ENCODE data around the gene NT5E. TPM values are rescaled to one million over a fixed set of nuclear protein-coding genes. Genes with fewer than 3 reads are reported as not detected.
A peak's percentile ranks its signal among the peaks of the same experiment; 100 is the strongest.

Gene NT5E
- total and polyA plus RNA-seq, 4 donors, result 3.2 to 13.9 (median 8.5) TPM

DNA sequence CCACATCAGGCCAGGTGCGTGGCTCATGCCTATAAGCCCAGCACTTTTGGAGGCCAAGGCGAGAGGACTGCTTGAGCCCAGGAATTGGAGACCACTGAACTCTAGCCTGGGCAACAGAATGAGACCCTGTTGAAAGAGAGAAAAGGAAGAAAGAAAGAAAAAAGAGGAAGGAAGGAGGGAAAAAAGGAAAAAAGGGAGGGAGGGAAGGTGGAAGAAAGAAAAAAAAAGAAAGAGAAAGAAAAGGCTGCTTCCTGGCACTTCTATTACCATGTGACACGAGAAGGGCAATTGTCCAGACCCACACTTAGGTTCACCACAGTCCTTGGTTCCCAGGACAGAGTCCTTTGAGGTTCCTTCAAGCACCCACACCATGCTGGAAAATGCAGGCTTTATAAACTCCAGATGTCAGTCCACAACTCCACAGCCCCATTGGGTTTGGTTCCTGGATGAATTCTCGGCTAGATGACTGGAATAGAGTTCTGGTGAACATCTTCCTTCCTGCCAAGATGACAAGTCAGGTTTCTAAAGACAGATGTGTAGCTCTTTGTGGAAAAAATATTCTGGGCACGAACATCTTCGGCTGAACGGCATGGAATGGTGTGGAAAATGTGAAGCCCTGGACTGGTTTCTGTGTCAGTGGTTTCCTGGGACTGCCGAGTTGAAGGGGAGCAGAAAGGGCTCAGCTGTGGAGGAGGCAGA lies 32.5 kb downstream of the NT5E start:
- H3K4me1 ChIP-seq (ENCODE audit: control insufficient read depth in 5 of 5, insufficient read depth in 5 of 5, low read length in 5 of 5), result peaks cover 0 to 1% (median 0%) of the 10 kb centered on the region in 5 donors
- ATAC-seq (ENCODE audit: insufficient read depth, low FRiP score) (no peak), DNase-seq (no peak)
- H3K27me3 ChIP-seq (ENCODE audit: control insufficient read depth in 3 of 3, insufficient read depth in 3 of 3, low read length in 2 of 3), result no peaks in the 10 kb centered on the region
- H3K27ac ChIP-seq (ENCODE audit: low read depth in 1 of 2, low read length in 1 of 2), result no peak overlapping the region
- no peaks in the 10 kb centered on the region for H3K36me3 ChIP-seq (ENCODE audit: control insufficient read depth in 4 of 4, insufficient read depth in 4 of 4, low read length in 4 of 4)
- H3K4me3 ChIP-seq, result no peak overlapping the region
- no peaks in the 10 kb centered on the region for H3K9me3 ChIP-seq (ENCODE audit: control insufficient read depth in 4 of 4, insufficient read depth in 3 of 4, low read length in 3 of 4)
- TF ChIP-seq, protein P1, sequence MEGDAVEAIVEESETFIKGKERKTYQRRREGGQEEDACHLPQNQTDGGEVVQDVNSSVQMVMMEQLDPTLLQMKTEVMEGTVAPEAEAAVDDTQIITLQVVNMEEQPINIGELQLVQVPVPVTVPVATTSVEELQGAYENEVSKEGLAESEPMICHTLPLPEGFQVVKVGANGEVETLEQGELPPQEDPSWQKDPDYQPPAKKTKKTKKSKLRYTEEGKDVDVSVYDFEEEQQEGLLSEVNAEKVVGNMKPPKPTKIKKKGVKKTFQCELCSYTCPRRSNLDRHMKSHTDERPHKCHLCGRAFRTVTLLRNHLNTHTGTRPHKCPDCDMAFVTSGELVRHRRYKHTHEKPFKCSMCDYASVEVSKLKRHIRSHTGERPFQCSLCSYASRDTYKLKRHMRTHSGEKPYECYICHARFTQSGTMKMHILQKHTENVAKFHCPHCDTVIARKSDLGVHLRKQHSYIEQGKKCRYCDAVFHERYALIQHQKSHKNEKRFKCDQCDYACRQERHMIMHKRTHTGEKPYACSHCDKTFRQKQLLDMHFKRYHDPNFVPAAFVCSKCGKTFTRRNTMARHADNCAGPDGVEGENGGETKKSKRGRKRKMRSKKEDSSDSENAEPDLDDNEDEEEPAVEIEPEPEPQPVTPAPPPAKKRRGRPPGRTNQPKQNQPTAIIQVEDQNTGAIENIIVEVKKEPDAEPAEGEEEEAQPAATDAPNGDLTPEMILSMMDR (IDR thresholded peaks at IDR 0.05; ENCODE audit: control extremely low read depth, extremely low read depth), result no peak
- WGBS, 2 donors, result 81 to 84% methylated on average over 8 of the region's 8 CpGs
- H3K9ac ChIP-seq (ENCODE audit: insufficient read depth in 1 of 2, low read length in 2 of 2), result no peak overlapping the region

DNA sequence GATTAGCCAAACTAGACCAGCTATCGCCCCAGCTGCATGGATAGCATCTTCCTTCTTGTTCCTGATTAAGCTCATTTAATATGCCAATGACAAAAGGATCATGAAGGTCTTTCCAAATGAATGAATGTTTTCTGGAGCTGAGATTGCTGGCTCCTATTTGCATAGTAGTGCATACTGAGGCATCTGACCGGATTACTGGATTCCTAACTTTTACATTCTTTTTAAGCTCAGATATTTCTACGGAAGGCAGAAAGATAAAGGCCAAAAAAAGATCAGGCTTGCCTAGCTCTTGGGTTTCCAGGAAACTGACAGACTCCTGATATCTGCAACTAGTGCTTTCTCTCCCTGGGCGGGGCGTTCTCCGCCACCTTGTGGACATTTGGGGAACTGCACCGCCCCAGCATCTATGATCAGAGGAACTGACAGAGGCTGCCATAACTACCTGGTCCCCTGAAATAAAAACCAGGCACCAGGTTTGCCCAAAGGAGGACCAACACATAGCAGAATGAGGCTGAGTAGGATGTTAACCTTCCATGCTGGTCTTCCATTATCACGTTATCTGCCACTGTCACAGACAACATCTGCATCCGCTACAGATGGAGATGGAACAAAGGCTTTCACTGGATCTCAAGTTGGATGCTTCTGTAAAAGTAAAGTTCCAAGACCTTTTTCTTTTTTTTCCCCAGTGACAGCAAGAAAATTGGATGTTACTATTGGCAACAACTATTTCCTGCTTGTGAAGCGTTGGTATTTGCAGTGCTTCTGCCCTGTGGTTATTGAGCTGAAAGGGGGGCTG lies 33.2 kb downstream of the NT5E start:
- Histone ChIP-seq H3K27ac (ENCODE audit: low read depth in 1 of 2, low read length in 1 of 2) (no peak overlapping the region), H3K4me3 (no peak overlapping the region), H3K27me3 (ENCODE audit: control insufficient read depth in 3 of 3, insufficient read depth in 3 of 3, low read length in 2 of 3) (no peaks in the 10 kb centered on the region), H3K36me3 (ENCODE audit: control insufficient read depth in 4 of 4, insufficient read depth in 4 of 4, low read length in 4 of 4) (no peaks in the 10 kb centered on the region), H3K9ac (ENCODE audit: insufficient read depth in 1 of 2, low read length in 2 of 2) (no peak overlapping the region), H3K9me3 (ENCODE audit: control insufficient read depth in 4 of 4, insufficient read depth in 3 of 4, low read length in 3 of 4) (no peaks in the 10 kb centered on the region), H3K4me1 (ENCODE audit: control insufficient read depth in 5 of 5, insufficient read depth in 5 of 5, low read length in 5 of 5) (peaks cover 0 to 1% (median 0%) of the 10 kb centered on the region in 5 donors)
- TF ChIP-seq, protein P1 (IDR thresholded peaks at IDR 0.05; ENCODE audit: control extremely low read depth, extremely low read depth), result peak; percentile 97
- ATAC-seq (ENCODE audit: insufficient read depth, low FRiP score) (peak; percentile 93), DNase-seq (peak; percentile 65 to 78 (median 68))
- 26 to 27% methylated on average over 10 of the region's 10 CpGs for WGBS, 2 donors

DNA sequence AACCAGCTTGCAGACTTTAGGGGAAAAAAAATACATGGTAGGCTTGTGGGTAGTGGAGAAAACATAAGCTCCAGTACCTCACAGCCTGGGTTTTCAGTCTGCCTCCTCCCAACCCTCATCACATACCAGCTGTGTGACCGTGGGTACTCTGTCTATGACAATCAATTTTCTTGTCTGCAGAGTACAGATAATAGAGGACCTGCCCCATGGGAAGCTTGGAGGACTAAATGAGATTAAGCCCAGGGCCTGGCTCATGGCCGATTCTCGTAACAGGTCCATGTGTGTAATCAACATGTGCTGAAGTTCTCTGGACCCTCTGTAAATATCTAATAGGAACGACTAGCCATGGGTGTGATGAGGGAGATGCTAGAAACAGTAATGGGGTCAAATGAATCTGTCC lies 34.0 kb downstream of the NT5E start:
- Histone ChIP-seq H3K27ac (ENCODE audit: low read depth in 1 of 2, low read length in 1 of 2) (no peak overlapping the region), H3K4me3 (no peak overlapping the region), H3K4me1 (ENCODE audit: control insufficient read depth in 5 of 5, insufficient read depth in 5 of 5, low read length in 5 of 5) (peaks cover 0 to 1% (median 0%) of the 10 kb centered on the region in 5 donors), H3K27me3 (ENCODE audit: control insufficient read depth in 3 of 3, insufficient read depth in 3 of 3, low read length in 2 of 3) (no peaks in the 10 kb centered on the region), H3K36me3 (ENCODE audit: control insufficient read depth in 4 of 4, insufficient read depth in 4 of 4, low read length in 4 of 4) (no peaks in the 10 kb centered on the region), H3K9ac (ENCODE audit: insufficient read depth in 1 of 2, low read length in 2 of 2) (no peak overlapping the region), H3K9me3 (ENCODE audit: control insufficient read depth in 4 of 4, insufficient read depth in 3 of 4, low read length in 3 of 4) (no peaks in the 10 kb centered on the region)
- no peak for DNase-seq
- 83 to 90% methylated on average over 4 of the region's 4 CpGs for WGBS, 2 donors
- no peak for ATAC-seq (ENCODE audit: insufficient read depth, low FRiP score)
- TF ChIP-seq, protein P1 (IDR thresholded peaks at IDR 0.05; ENCODE audit: control extremely low read depth, extremely low read depth), result no peak
